ENCODE data around the gene MCCC2. TPM values are rescaled to one million over a fixed set of nuclear protein-coding genes. Genes with fewer than 3 reads are reported as not detected.

Gene MCCC2
- total and polyA plus RNA-seq, 2 of the 13 experiments (the other 11 are each of a cell fraction or from before 2014, with no cell fraction given) = 44.8 to 83.6 TPM

DNA sequence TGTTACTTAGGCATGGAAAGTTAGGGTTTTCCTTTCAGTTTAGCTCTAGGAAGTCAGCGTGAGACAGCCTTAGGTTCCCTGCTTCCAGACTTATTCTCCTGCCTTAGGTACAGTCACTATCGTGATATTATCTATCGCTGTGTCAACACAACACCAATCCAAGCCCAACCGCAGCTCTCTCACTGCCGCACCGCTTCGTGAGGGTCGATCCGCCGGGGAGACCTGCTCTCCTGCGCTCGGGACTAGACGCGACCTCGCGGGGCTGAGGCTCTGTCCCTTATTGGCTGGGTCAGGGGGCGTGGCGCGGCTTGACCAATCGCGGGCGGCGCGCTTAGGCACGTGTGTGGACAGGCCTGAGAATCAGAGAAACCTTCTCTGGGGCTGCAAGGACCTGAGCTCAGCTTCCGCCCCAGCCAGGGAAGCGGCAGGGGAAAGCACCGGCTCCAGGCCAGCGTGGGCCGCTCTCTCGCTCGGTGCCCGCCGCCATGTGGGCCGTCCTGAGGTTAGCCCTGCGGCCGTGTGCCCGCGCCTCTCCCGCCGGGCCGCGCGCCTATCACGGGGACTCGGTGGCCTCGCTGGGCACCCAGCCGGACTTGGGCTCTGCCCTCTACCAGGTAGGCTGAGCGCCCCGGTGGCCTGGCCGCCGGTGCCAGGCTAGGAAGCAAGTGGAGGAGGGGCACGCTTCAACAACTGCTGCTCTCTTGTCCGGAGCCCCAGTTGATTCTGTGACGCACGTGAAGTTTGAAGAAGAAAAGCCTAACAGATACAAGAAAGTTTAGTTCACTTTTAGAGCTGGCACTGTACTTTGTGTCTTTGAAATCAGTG, at the start of gene MCCC2 (continued):
- TF ChIP-seq ZNF564 (CRISPR knock-in tag; IDR thresholded peaks at IDR 0.05) (peak; percentile 87; the same call in 1 of the 2 replicates), ZNF660 (CRISPR knock-in tag; IDR thresholded peaks at IDR 0.05; ENCODE audit: borderline replicate concordance, low read depth) (no peak), NCOA5 (CRISPR knock-in tag; IDR thresholded peaks at IDR 0.05) (no peak), ZBTB1 (CRISPR knock-in tag; IDR thresholded peaks at IDR 0.05; ENCODE audit: borderline replicate concordance) (no peak), REPIN1 (CRISPR knock-in tag; IDR thresholded peaks at IDR 0.05; ENCODE audit: borderline replicate concordance, low read depth) (0 out of 2 replicates have a peak, but pooled peaks have one; percentile 39), ZNF138 (CRISPR knock-in tag; IDR thresholded peaks at IDR 0.05; ENCODE audit: low read depth) (0 out of 2 replicates have a peak, but pooled peaks have one; percentile 74), SP140L (CRISPR knock-in tag; IDR thresholded peaks at IDR 0.05; ENCODE audit: borderline replicate concordance) (no peak), TOE1 (CRISPR knock-in tag; IDR thresholded peaks at IDR 0.05) (no peak), ZFP90 (CRISPR knock-in tag; IDR thresholded peaks at IDR 0.05; ENCODE audit: borderline replicate concordance) (no peak), ZNF549 (CRISPR knock-in tag; IDR thresholded peaks at IDR 0.05) (no peak), ZNF83 (CRISPR knock-in tag; IDR thresholded peaks at IDR 0.05; ENCODE audit: borderline replicate concordance) (no peak), ZNF816 (CRISPR knock-in tag; IDR thresholded peaks at IDR 0.05; ENCODE audit: borderline replicate concordance) (no peak), PHF20 (CRISPR knock-in tag; IDR thresholded peaks at IDR 0.05) (peak; percentile 87), ZKSCAN5 (CRISPR knock-in tag; IDR thresholded peaks at IDR 0.05) (no peak), ZSCAN9 (CRISPR knock-in tag; IDR thresholded peaks at IDR 0.05; ENCODE audit: borderline replicate concordance) (0 out of 2 replicates have a peak, but pooled peaks have one; percentile 17), ATM (IDR thresholded peaks at IDR 0.05; ENCODE audit: borderline replicate concordance) (no peak), TOPORS (CRISPR knock-in tag; IDR thresholded peaks at IDR 0.05) (peak; percentile 66), ZNF232 (CRISPR knock-in tag; IDR thresholded peaks at IDR 0.05; ENCODE audit: borderline replicate concordance) (0 out of 2 replicates have a peak, but pooled peaks have one; percentile 40), STAT5B (CRISPR knock-in tag; IDR thresholded peaks at IDR 0.05) (no peak), ZNF30 (CRISPR knock-in tag; IDR thresholded peaks at IDR 0.05) (no peak), DNMT3B (CRISPR knock-in tag; conservative IDR thresholded peaks at IDR 0.05) (0 out of 2 replicates have a peak, but pooled peaks have one; percentile 51), RXRB (CRISPR knock-in tag; IDR thresholded peaks at IDR 0.05; ENCODE audit: borderline replicate concordance) (peak; percentile 13; the same call in 1 of the 2 replicates), MAZ (IDR thresholded peaks at IDR 0.05; ENCODE audit: borderline replicate concordance, low read depth, low read length) (no peak), MAZ (CRISPR knock-in tag; IDR thresholded peaks at IDR 0.05; ENCODE audit: low read depth) (peak; percentile 72; the same call in 1 of the 2 replicates)
- TF ChIP-seq, protein P1, sequence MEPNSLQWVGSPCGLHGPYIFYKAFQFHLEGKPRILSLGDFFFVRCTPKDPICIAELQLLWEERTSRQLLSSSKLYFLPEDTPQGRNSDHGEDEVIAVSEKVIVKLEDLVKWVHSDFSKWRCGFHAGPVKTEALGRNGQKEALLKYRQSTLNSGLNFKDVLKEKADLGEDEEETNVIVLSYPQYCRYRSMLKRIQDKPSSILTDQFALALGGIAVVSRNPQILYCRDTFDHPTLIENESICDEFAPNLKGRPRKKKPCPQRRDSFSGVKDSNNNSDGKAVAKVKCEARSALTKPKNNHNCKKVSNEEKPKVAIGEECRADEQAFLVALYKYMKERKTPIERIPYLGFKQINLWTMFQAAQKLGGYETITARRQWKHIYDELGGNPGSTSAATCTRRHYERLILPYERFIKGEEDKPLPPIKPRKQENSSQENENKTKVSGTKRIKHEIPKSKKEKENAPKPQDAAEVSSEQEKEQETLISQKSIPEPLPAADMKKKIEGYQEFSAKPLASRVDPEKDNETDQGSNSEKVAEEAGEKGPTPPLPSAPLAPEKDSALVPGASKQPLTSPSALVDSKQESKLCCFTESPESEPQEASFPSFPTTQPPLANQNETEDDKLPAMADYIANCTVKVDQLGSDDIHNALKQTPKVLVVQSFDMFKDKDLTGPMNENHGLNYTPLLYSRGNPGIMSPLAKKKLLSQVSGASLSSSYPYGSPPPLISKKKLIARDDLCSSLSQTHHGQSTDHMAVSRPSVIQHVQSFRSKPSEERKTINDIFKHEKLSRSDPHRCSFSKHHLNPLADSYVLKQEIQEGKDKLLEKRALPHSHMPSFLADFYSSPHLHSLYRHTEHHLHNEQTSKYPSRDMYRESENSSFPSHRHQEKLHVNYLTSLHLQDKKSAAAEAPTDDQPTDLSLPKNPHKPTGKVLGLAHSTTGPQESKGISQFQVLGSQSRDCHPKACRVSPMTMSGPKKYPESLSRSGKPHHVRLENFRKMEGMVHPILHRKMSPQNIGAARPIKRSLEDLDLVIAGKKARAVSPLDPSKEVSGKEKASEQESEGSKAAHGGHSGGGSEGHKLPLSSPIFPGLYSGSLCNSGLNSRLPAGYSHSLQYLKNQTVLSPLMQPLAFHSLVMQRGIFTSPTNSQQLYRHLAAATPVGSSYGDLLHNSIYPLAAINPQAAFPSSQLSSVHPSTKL (CRISPR knock-in tag; IDR thresholded peaks at IDR 0.05) = peak; percentile 39; the same call in 1 of the 2 replicates
- TF ChIP-seq, protein P2, sequence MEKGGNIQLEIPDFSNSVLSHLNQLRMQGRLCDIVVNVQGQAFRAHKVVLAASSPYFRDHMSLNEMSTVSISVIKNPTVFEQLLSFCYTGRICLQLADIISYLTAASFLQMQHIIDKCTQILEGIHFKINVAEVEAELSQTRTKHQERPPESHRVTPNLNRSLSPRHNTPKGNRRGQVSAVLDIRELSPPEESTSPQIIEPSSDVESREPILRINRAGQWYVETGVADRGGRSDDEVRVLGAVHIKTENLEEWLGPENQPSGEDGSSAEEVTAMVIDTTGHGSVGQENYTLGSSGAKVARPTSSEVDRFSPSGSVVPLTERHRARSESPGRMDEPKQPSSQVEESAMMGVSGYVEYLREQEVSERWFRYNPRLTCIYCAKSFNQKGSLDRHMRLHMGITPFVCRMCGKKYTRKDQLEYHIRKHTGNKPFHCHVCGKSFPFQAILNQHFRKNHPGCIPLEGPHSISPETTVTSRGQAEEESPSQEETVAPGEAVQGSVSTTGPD (CRISPR knock-in tag; IDR thresholded peaks at IDR 0.05) = no peak

All from HepG2 (cell line).